CD14-positive monocyte (primary cell): Measurements from ENCODE around the gene RANGRF. TPM values are rescaled to one million over a fixed set of nuclear protein-coding genes. Genes with fewer than 3 reads are reported as not detected.

Experiments used
- DNase-seq, 3 donors: peaks; one replicate each; pipeline ENCODE4 v3.0.0-alpha.2; 2011 to 2022
- H2AFZ ChIP-seq: 2 replicates; pipeline ENCODE4 v1.6.0; 2012; ENCODE audit warnings: mild to moderate bottlenecking, low read depth, low read length, inconsistent platforms; ENCODE audit not compliant: insufficient read depth, poor library complexity, severe bottlenecking
- H3K27ac ChIP-seq, 2 donors: 1 replicate in 1 of 2; 2 replicates in 1 of 2; pipeline ENCODE4 v1.5.1; 2012 to 2013; ENCODE audit warnings: low read length in 2 of 2, control low read depth in 1 of 2, inconsistent platforms in 1 of 2, low read depth in 1 of 2, mild to moderate bottlenecking in 1 of 2
- H3K27me3 ChIP-seq, 2 donors: one replicate each; pipeline versions ENCODE4 v1.6.0 to v1.6.1; 2011 to 2013; ENCODE audit warnings: low read length in 2 of 2; ENCODE audit not compliant: control insufficient read depth in 2 of 2, insufficient read depth in 2 of 2
- H3K36me3 ChIP-seq, 2 donors: replicated peaks in 1 of 2; 1 replicate in 1 of 2; 2 replicates in 1 of 2; pipeline versions ENCODE4 v1.5.1 to v1.6.1; 2012 to 2013; ENCODE audit warnings: low read length in 2 of 2, control low read depth in 1 of 2, inconsistent platforms in 1 of 2, mild to moderate bottlenecking in 1 of 2; ENCODE audit not compliant: insufficient read depth in 2 of 2, control insufficient read depth in 1 of 2
- H3K4me1 ChIP-seq, 2 donors: 1 replicate in 1 of 2; 2 replicates in 1 of 2; pipeline versions ENCODE4 v1.5.1 to v1.6.1; 2012 to 2013; ENCODE audit warnings: low read length in 2 of 2, control low read depth in 1 of 2, inconsistent platforms in 1 of 2, mild to moderate bottlenecking in 1 of 2, moderate library complexity in 1 of 2; ENCODE audit not compliant: insufficient read depth in 2 of 2, control insufficient read depth in 1 of 2
- H3K4me2 ChIP-seq: replicated peaks from 2 replicates; pipeline ENCODE3; 2012; ENCODE audit warnings: low read length, moderate library complexity, mild to moderate bottlenecking; ENCODE audit not compliant: poor library complexity, severe bottlenecking; ENCODE audit errors: extremely low read depth
- H3K4me3 ChIP-seq, 3 experiments: fragments of 200-600 bp in 1 of 3; sonication (generic) in 1 of 3; replicated peaks in 1 of 3; 1 replicate in 2 of 3; 2 replicates in 1 of 3; pipeline ENCODE4 v1.5.1; 2011 to 2013; ENCODE audit warnings: low read length in 3 of 3, mild to moderate bottlenecking in 3 of 3, control low read depth in 2 of 3, low read depth in 2 of 3, inconsistent platforms in 1 of 3, moderate library complexity in 1 of 3
- H3K79me2 ChIP-seq: 2 replicates; pipeline ENCODE4 v1.6.0; 2012; ENCODE audit warnings: mild to moderate bottlenecking, control low read depth, inconsistent platforms, low read length, moderate library complexity; ENCODE audit not compliant: insufficient read depth
- H3K9ac ChIP-seq: 2 replicates; pipeline ENCODE4 v1.6.0; 2017; ENCODE audit warnings: low read length, mild to moderate bottlenecking; ENCODE audit not compliant: insufficient read depth, poor library complexity, severe bottlenecking
- H3K9me3 ChIP-seq, 2 donors: replicated peaks in 1 of 2; 1 replicate in 1 of 2; 2 replicates in 1 of 2; pipeline versions ENCODE4 v1.5.1 to v1.6.1; 2012 to 2013; ENCODE audit warnings: low read length in 2 of 2, control low read depth in 1 of 2; ENCODE audit not compliant: control insufficient read depth in 1 of 2, insufficient read depth in 1 of 2
- H4K20me1 ChIP-seq: 2 replicates; pipeline ENCODE4 v1.6.0; 2012; ENCODE audit warnings: mild to moderate bottlenecking, low read length, control low read depth, moderate library complexity; ENCODE audit not compliant: insufficient read depth
- H3K27ac Mint-ChIP-seq, 7 donors: one replicate each; pipeline ENCODE4 v1.8.0; 2020; ENCODE audit warnings: mild to moderate bottlenecking in 7 of 7, mixed read lengths in 7 of 7, moderate library complexity in 6 of 7, inconsistent platforms in 2 of 7
- H3K27me3 Mint-ChIP-seq, 3 donors: one replicate each; pipeline ENCODE4 v1.8.0; 2021 to 2022; ENCODE audit warnings: low read depth in 3 of 3, mild to moderate bottlenecking in 3 of 3, mixed read lengths in 3 of 3, moderate library complexity in 3 of 3, inconsistent platforms in 1 of 3
- H3K36me3 Mint-ChIP-seq, 2 donors: one replicate each; pipeline ENCODE4 v1.8.0; 2020; ENCODE audit warnings: mixed read lengths in 2 of 2, inconsistent platforms in 1 of 2, mild to moderate bottlenecking in 1 of 2
- H3K4me1 Mint-ChIP-seq: one replicate; pipeline ENCODE4 v1.8.0; 2020; ENCODE audit warnings: mild to moderate bottlenecking, mixed read lengths
- H3K4me3 Mint-ChIP-seq, 2 donors: one replicate each; pipeline ENCODE4 v1.8.0; 2020; ENCODE audit warnings: mild to moderate bottlenecking in 2 of 2, mixed read lengths in 2 of 2, moderate library complexity in 1 of 2
- H3K9me3 Mint-ChIP-seq, 7 donors: one replicate each; pipeline ENCODE4 v1.8.0; 2020 to 2022; ENCODE audit warnings: mixed read lengths in 7 of 7, mild to moderate bottlenecking in 6 of 7, moderate library complexity in 6 of 7, inconsistent platforms in 2 of 7
- CTCF ChIP-seq: fragments of 200-600 bp; IDR thresholded peaks from one replicate; pipeline ENCODE4 v1.8.0; 2022; ENCODE audit warnings: antibody characterized with exemption, mild to moderate bottlenecking
- WGBS: methylation state at CpG from one replicate; pipeline ENCODE4 v1.1.5; 2013; ENCODE audit warnings: missing lambda C conversion rate; ENCODE audit not compliant: insufficient coverage; 5-methylcytosine and 5-hydroxymethylcytosine counted together
- intact Hi-C, 2 donors: fragments of 100-400 bp; cut with micrococcal nuclease; formaldehyde crosslinking; loops; one replicate each; pipeline versions ENCODE4 v1.15.0 to v1.15.1; 2023
- polyA plus RNA-seq, 3 donors: library from polyadenylated mRNA; depleted of rRNA in 1 of 3; unstranded in 2 of 3; stranded (reverse) in 1 of 3; fragments of 300-500 nt in 2 of 3; fragments of >200 nt in 1 of 3; fragmentation: Illumina TruSeq in 2 of 3; gene quantifications; 1 replicate in 2 of 3; 2 replicates in 1 of 3; pipeline ENCODE4 v1.2.3, GENCODE V29; 2012 to 2021

The RANGRF gene
- polyA plus RNA-seq, 3 donors, result 27.3 to 34.3 (median 31.7) TPM

- H3K79me2 ChIP-seq, result no peaks in the 10 kb centered on the region
- Mint-ChIP-seq H3K9me3 (peaks cover 0 to 2% (median 0%) of the 10 kb centered on the region in 7 donors), H3K36me3 (no peaks in the 10 kb centered on the region), H3K4me3 (no peak overlapping the region), H3K4me1 (peaks cover 17% of the 10 kb centered on the region), H3K27me3 (peaks cover 0 to 4% (median 0%) of the 10 kb centered on the region in 3 donors), H3K27ac (no peak overlapping the region)
- 0% methylated on average over 1 of the region's 3 CpGs for WGBS
- H3K9me3 ChIP-seq, result no peaks in the 10 kb centered on the region
- H3K4me1 ChIP-seq, result peaks cover 12% of the 10 kb centered on the region in 2 donors
- H3K4me2 ChIP-seq, result peak overlapping the region; percentile 5
- H3K36me3 ChIP-seq, result no peaks in the 10 kb centered on the region
- no peak for DNase-seq
- no peak for TF ChIP-seq CTCF
- no peak overlapping the region for H3K4me3 ChIP-seq
- no peaks in the 10 kb centered on the region for H4K20me1 ChIP-seq
- no peak overlapping the region for H3K27ac ChIP-seq
- H3K9ac ChIP-seq, result no peak overlapping the region
- no peaks in the 10 kb centered on the region for H3K27me3 ChIP-seq
- intact Hi-C loops, result loop anchor here in 1 of 2 donors (2.0 kb wide), 1 partner anchor 239 kb away; no protein-coding TSS in a partner anchor
- peak overlapping the region; percentile 50 for H2AFZ ChIP-seq
Observed at GRCh38 chr17:8300226-8300625, 11.8 kb downstream of the RANGRF start.

GRCh38 chr17:8300627-8301242 is 12.3 kb downstream of the RANGRF start:
- Histone ChIP-seq H3K79me2 (no peaks in the 10 kb centered on the region), H3K27ac (no peak overlapping the region), H3K4me3 (no peak overlapping the region), H4K20me1 (no peaks in the 10 kb centered on the region), H3K4me1 (peaks cover 12% of the 10 kb centered on the region in 2 donors), H3K27me3 (no peaks in the 10 kb centered on the region), H3K36me3 (no peaks in the 10 kb centered on the region), H3K9me3 (no peaks in the 10 kb centered on the region), H3K9ac (no peak overlapping the region), H3K4me2 (peak overlapping the region; percentile 5), H2AFZ (peak overlapping the region; percentile 50)
- Mint-ChIP-seq H3K9me3 (peaks cover 0 to 2% (median 0%) of the 10 kb centered on the region in 7 donors), H3K27me3 (peaks cover 0 to 3% (median 0%) of the 10 kb centered on the region in 3 donors), H3K4me3 (no peak overlapping the region), H3K27ac (no peak overlapping the region), H3K36me3 (no peaks in the 10 kb centered on the region), H3K4me1 (peaks cover 17% of the 10 kb centered on the region)
- intact Hi-C loops, result loop anchor here in 1 of 2 donors (2.0 kb wide), 1 partner anchor 240 kb away; no protein-coding TSS in a partner anchor
- peak; percentile 59 to 75 (median 69) for DNase-seq
- 0% methylated on average over 3 of the region's 8 CpGs for WGBS
- TF ChIP-seq CTCF, result peak; percentile 88
